ENCODE measurements around the gene PRKACB.
"Not testable (repeated sequence)": the region's sequence is repeated elsewhere in the genome, so short reads cannot be mapped to it uniquely, and the experiment has no call there.

PRKACB gene

GRCh38 chr1:84272401-84272800 is 128.3 kb downstream of the PRKACB start:
- no peak for DNase-seq

- no peak for DNase-seq
These were observed 133.4 kb downstream of the PRKACB start for GRCh38 chr1:84277343-84278059.

- DNase-seq: no peak
These were observed 134.8 kb downstream of the PRKACB start for GRCh38 chr1:84278905-84279304.

- DNase-seq: no peak
These were observed 136.8 kb downstream of the PRKACB start for GRCh38 chr1:84280912-84281311.

- no peak for DNase-seq
These were observed 138.8 kb downstream of the PRKACB start for GRCh38 chr1:84282780-84283333.

- no peak for DNase-seq
These were observed 139.3 kb downstream of the PRKACB start for GRCh38 chr1:84283381-84283780.

- DNase-seq: no peak
These were observed 142.0 kb downstream of the PRKACB start for GRCh38 chr1:84286071-84286470.

GRCh38 chr1:84287389-84287788 is 143.3 kb downstream of the PRKACB start:
- DNase-seq: not testable (repeated sequence)
